GM12874 (cell line): Measurements from ENCODE around the gene LRRC32.

Experiments used
- TF ChIP-seq, protein P1 (sequence below): IDR thresholded peaks from 2 replicates; pipeline ENCODE4 v1.5.1; 2011; ENCODE audit warnings: low read depth, mild to moderate bottlenecking, control low read depth, low read length, moderate library complexity; ENCODE audit not compliant: insufficient read depth

Gene LRRC32

DNA sequence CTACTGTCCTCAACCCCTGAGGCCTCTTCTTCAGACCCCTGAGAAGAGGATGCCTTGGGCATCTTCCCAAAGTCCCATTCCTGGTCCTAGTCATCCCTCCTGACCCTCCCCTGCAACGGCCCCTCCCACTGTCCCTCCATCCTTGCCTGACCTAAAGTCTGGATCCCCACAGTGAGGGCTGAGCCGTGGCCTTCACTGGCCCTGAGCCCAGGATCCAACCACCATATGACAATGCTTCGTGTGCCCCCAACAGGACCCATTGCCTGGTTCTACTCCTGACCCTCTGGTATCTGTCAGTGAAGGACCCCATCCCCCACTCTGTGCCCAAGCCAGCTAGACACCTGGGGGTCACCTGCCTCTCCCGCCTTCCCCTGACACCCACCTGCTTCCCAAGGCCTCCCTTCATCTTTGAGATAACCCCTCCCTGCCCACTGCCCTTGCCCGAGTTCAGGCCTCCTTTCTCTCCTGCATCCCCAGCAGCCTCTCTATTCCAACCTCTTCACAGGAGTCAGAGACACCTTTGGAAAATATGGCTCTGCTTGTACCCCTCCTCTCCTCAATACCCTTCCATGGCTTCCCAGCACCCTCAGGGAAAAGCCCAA, 48.0 kb downstream of the LRRC32 start:
- TF ChIP-seq, protein P1, sequence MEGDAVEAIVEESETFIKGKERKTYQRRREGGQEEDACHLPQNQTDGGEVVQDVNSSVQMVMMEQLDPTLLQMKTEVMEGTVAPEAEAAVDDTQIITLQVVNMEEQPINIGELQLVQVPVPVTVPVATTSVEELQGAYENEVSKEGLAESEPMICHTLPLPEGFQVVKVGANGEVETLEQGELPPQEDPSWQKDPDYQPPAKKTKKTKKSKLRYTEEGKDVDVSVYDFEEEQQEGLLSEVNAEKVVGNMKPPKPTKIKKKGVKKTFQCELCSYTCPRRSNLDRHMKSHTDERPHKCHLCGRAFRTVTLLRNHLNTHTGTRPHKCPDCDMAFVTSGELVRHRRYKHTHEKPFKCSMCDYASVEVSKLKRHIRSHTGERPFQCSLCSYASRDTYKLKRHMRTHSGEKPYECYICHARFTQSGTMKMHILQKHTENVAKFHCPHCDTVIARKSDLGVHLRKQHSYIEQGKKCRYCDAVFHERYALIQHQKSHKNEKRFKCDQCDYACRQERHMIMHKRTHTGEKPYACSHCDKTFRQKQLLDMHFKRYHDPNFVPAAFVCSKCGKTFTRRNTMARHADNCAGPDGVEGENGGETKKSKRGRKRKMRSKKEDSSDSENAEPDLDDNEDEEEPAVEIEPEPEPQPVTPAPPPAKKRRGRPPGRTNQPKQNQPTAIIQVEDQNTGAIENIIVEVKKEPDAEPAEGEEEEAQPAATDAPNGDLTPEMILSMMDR = no peak

DNA sequence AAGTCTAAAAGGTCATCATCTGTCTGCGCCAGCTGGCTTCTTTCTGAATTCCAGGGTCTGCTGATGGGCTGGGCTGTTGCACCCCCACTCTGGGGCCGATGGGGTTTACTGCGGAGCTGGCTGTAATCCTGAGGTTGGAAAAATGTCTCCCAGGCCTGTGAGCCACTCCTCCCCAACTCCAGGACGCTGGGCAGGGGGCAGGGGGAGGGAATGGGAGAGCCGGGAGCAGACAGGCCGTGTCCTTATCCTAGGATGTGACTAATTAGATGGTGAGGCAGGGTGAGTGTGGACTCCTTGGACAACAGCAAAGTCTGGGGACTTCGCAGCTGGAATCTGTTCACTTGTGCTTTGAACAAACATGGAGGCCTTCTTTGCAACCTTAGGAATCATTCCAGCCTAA, 48.7 kb downstream of the LRRC32 start:
- TF ChIP-seq, protein P1 = no peak

DNA sequence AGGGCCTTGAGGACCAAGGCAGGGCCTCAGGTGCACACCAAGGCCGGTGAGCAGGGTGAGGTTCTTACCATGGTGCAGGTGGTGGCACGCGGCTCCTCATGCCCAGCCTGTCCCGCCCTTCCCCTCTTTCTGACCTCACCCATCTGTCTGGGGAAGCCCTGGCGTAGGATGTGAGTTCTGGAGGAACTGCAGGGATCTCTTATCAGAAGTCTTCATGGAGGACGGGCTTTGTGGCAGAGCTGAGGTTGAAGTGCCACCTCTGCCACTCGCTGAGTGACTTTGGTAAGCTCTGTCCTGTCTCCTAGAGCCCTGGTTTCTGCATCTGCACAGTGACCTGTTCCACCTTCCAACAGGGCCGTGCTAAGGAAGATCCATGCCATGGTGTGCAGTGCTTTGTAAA, 49.1 kb downstream of the LRRC32 start:
- TF ChIP-seq, protein P1 = no peak

DNA sequence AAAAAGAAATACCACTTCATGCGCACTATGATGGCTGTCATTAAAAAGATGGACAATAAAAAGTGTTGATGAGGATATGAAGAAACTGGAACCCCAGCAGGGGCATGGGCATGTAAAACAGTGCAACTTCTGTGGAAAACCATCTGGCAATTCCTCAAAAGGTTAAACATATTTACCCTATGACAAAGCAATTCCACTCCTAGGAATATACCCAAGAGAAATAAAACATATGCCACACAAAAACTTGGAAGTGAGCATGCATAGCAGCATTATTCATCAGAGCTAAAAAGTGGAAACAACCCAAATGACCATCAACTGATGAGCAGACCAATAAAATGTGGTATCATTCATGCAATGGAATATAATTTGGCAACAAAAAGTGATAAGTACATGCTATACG, 50.1 kb downstream of the LRRC32 start:
- TF ChIP-seq, protein P1 = no peak

DNA sequence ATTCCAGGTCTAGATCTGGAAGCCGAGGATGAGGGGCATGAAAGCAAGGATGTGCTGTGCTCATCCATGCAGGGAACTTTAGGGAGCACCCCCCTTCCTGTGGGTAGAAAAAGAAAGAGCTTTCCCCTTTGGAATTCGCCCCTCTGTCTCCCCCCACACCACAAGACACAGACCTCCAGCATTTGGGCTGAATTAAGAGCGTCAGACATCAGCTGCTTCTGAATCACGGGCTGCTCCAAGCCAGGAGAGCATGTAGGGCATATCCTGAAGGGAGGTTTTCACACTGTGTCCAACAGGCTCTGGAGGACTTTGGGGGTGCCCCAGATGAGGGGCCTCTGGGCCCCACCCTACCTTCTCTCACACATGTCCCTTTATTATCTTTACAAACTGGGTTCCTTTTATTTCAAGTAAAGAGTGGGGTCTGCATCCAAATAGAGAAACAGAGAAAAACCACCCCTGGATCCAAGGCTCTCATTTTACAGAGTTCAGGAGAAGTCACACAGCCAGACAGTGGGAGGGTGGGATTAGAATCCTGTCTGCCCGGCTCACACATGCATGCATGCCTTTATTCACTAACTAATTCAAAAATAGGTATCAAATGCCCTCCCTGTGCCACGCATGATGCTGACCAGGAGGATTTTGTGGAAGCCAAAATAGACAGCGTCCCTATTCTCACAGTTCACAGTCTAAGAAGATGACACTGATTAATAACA, 52.8 kb downstream of the LRRC32 start:
- TF ChIP-seq, protein P1 = no peak

DNA sequence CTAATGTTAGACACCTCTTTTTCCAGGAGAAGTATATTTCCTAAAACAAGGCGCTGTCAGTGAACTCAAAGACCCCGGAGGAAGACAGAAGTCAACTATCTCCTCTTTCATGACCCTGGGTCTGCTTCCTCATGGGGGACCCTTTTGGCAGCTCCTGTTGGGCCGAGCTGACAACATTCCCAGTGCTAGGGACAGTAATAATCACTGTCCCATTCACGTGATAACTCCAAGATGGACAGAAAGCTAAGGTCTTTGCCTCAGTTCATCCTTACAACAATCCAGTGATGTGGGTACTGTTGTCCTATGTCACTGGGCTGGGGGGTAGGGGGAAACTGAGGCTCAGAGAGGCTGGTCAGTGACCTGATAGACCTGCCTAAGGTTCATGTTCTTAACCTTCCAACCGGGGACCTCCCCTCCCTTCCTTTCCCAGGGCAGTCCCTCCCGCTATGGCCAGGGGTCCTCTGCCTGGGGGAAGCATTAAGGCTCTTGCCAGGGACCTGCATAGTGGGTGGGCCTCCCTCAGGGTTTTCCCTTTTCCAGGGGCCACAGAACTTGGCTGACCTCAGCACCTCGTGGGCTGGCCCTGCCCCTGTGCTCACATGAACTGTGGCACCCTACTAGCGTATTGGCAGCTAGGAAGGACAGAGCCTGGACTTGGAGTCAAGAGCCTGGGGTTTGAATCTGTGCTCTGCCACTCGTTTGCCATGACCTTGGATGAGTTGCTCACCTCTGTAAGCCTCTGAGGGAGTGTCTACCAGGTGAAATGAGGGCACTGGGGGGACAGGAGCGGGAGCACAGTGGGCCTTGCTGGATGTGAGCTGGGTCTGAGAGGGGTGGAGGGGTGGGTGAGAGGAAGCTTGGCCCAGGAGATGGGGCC, 53.6 kb downstream of the LRRC32 start:
- TF ChIP-seq, protein P1 = no peak

DNA sequence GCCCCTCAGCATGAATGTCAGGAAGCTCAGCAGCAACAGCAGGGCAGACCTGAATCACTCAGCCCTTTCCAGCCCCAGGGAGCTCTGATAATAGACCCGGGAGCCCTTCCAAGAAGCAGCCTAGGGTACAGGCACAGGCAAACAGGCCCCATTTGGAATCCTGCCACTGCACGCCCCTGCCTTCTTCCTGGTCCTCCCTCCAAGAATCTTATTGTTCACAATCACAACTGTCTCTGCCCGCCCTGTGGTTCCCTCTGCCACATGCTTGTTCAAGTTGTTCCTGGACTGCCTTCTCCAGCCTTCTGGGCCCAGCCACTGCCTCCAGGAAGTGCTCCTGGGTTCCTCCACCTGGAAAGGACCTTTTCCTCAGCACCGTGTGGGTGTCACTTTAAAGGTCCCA, 54.6 kb downstream of the LRRC32 start:
- TF ChIP-seq, protein P1 = no peak
